Osteoblast (primary cell): ENCODE results near the gene ATRN. TPM values are rescaled to one million over a fixed set of nuclear protein-coding genes. Genes with fewer than 3 reads are reported as not detected.

ENCODE experiments used
- DNase-seq: peaks from one replicate; pipeline ENCODE4 v3.0.0; 2011; ENCODE audit warnings: low spot score, mixed read lengths; ENCODE audit not compliant: insufficient read length; ENCODE audit errors: missing footprints
- H2AFZ ChIP-seq: 2 replicates; pipeline ENCODE4 v1.6.0; 2011; ENCODE audit warnings: mild to moderate bottlenecking, low read length
- H3K27ac ChIP-seq: 2 replicates; pipeline ENCODE4 v1.5.1; 2011; ENCODE audit warnings: mild to moderate bottlenecking, low read depth, low read length, moderate library complexity
- H3K27me3 ChIP-seq: 2 replicates; pipeline ENCODE4 v1.6.0; 2012; ENCODE audit warnings: mild to moderate bottlenecking, control low read depth, inconsistent platforms, low read length, moderate library complexity; ENCODE audit not compliant: insufficient read depth
- H3K36me3 ChIP-seq: 2 replicates; pipeline ENCODE4 v1.5.1; 2011; ENCODE audit warnings: mild to moderate bottlenecking, low read length, control low read depth, moderate library complexity; ENCODE audit not compliant: insufficient read depth
- H3K4me1 ChIP-seq: 2 replicates; pipeline ENCODE4 v1.5.1; 2011; ENCODE audit warnings: mild to moderate bottlenecking, low read length, control low read depth, moderate library complexity; ENCODE audit not compliant: insufficient read depth
- H3K4me2 ChIP-seq: 2 replicates; pipeline ENCODE4 v1.6.0; 2011; ENCODE audit warnings: mild to moderate bottlenecking, low read length; ENCODE audit not compliant: insufficient read depth
- H3K4me3 ChIP-seq: fragments of 200-600 bp; sonication (generic); 3 replicates; pipeline ENCODE4 v1.5.1; 2012; ENCODE audit warnings: mild to moderate bottlenecking, low read length, inconsistent platforms; ENCODE audit not compliant: insufficient read depth
- H3K79me2 ChIP-seq: 2 replicates; pipeline ENCODE4 v1.6.0; 2012; ENCODE audit warnings: mild to moderate bottlenecking, low read length, control low read depth, inconsistent platforms; ENCODE audit not compliant: insufficient read depth
- H3K9me3 ChIP-seq: 2 replicates; pipeline ENCODE4 v1.5.1; 2011; ENCODE audit warnings: low read depth, low read length, control low read depth
- H4K20me1 ChIP-seq: 2 replicates; pipeline ENCODE4 v1.6.0; 2012; ENCODE audit warnings: mild to moderate bottlenecking, low read length, control low read depth; ENCODE audit not compliant: insufficient read depth
- total RNA-seq: library from RNA; depleted of rRNA; stranded (reverse); fragments of >200 nt; gene quantifications from 2 replicates; pipeline ENCODE4 v1.2.3, GENCODE V29; 2012
- TF ChIP-seq, protein P1 (sequence below): IDR thresholded peaks from 2 replicates; pipeline ENCODE4 v1.5.1; 2011; ENCODE audit warnings: mild to moderate bottlenecking, low read depth, low read length, moderate library complexity; ENCODE audit errors: extremely low read depth

The ATRN gene
- total RNA-seq, 1 donor: 48.1 TPM

DNA sequence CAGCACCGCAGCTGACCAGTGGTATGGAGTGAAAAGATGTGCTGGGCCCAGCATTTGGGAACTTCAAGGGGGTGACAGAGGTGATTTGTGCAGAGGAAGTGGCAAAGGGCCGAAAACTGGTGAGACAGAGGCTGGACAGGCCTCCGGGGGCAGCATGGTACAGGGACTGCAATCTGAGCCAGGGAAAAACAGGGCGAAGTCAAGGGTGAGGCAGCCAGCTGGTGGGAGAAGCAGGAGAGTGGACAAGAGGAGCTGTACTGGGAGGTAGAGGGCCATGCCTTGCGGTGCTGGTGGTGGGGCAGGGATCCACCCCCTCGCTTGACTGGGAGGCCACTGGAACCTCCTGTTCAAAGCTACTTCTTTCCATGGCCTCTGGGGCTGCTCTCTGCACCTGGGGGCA, 199.7 kb downstream of the ATRN start:
- no peak overlapping the region for H2AFZ ChIP-seq
- no peaks in the 10 kb centered on the region for H3K36me3 ChIP-seq
- no peak overlapping the region for H3K27ac ChIP-seq
- no peaks in the 10 kb centered on the region for H4K20me1 ChIP-seq
- H3K79me2 ChIP-seq: no peaks in the 10 kb centered on the region
- DNase-seq: peak; percentile 88
- no peak overlapping the region for H3K4me2 ChIP-seq
- peaks cover 20% of the 10 kb centered on the region for H3K27me3 ChIP-seq
- no peaks in the 10 kb centered on the region for H3K4me1 ChIP-seq
- H3K9me3 ChIP-seq: no peaks in the 10 kb centered on the region
- TF ChIP-seq, protein P1, sequence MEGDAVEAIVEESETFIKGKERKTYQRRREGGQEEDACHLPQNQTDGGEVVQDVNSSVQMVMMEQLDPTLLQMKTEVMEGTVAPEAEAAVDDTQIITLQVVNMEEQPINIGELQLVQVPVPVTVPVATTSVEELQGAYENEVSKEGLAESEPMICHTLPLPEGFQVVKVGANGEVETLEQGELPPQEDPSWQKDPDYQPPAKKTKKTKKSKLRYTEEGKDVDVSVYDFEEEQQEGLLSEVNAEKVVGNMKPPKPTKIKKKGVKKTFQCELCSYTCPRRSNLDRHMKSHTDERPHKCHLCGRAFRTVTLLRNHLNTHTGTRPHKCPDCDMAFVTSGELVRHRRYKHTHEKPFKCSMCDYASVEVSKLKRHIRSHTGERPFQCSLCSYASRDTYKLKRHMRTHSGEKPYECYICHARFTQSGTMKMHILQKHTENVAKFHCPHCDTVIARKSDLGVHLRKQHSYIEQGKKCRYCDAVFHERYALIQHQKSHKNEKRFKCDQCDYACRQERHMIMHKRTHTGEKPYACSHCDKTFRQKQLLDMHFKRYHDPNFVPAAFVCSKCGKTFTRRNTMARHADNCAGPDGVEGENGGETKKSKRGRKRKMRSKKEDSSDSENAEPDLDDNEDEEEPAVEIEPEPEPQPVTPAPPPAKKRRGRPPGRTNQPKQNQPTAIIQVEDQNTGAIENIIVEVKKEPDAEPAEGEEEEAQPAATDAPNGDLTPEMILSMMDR: peak; percentile 11
- no peak overlapping the region for H3K4me3 ChIP-seq

DNA sequence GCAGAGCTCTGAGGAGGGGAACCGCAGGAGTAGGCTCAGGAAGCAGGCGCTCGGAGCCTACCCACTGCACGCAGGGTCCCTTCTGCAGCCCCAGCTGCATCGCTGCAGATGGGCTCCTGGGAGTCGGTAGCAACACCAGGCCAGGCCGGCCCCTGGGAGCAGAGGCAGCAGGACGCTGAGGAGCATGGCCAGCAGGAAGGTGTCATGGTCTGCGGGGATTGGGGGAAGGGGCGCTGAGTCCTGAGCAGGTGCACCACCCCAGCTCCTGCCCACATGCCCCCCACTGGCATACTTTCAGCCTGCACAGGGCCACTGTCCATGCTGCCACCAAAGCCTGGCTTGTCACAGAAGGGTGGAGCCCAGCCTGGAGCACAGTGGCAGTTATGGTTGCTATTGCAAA, 200.1 kb downstream of the ATRN start:
- no peaks in the 10 kb centered on the region for H3K79me2 ChIP-seq
- peaks cover 21% of the 10 kb centered on the region for H3K27me3 ChIP-seq
- H2AFZ ChIP-seq: no peak overlapping the region
- no peaks in the 10 kb centered on the region for H3K36me3 ChIP-seq
- TF ChIP-seq, protein P1: no peak
- peak; percentile 67 for DNase-seq
- H3K4me3 ChIP-seq: no peak overlapping the region
- no peak overlapping the region for H3K27ac ChIP-seq
- H3K9me3 ChIP-seq: no peaks in the 10 kb centered on the region
- H3K4me2 ChIP-seq: no peak overlapping the region
- H4K20me1 ChIP-seq: no peaks in the 10 kb centered on the region
- no peaks in the 10 kb centered on the region for H3K4me1 ChIP-seq

DNA sequence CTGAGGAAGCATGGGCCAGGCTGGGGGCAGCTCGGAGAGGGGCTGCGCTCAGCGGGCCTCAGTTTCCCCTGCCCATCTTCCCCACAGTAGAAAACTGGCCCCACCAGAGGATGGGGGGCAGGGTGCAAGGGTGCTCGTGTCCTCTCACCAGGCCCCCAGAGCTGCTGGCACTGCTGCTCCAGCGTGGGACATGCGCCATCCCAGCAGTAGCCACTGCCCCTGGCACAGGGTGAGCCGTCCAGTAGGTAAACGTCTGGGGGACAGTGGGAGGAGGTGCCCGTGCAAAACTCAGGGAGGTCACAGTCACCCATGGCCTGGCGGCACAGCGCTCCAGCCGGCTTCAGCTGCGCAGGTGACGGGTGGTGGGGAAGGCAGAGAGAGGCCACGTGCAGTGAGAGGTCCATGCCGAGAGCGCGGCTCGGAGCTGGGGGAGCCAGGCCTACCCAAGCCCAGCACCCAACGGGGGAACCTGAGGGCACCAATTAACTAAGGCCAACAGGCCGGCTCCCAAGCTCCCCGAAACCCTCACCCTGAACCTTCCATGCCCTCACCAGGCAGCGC, 201.2 kb downstream of the ATRN start:
- peak; percentile 81 for DNase-seq
- Histone ChIP-seq H4K20me1 (no peaks in the 10 kb centered on the region), H3K79me2 (no peaks in the 10 kb centered on the region), H3K9me3 (no peaks in the 10 kb centered on the region), H2AFZ (no peak overlapping the region), H3K4me1 (no peaks in the 10 kb centered on the region), H3K4me2 (no peak overlapping the region), H3K4me3 (no peak overlapping the region), H3K27me3 (peaks cover 23% of the 10 kb centered on the region), H3K27ac (no peak overlapping the region), H3K36me3 (no peaks in the 10 kb centered on the region)
- TF ChIP-seq, protein P1: no peak

GRCh38 chr20:3672547-3673171, 201.8 kb downstream of the ATRN start:
- Histone ChIP-seq H4K20me1 (no peaks in the 10 kb centered on the region), H3K4me3 (no peak overlapping the region), H3K27ac (no peak overlapping the region), H3K4me1 (no peaks in the 10 kb centered on the region), H3K36me3 (no peaks in the 10 kb centered on the region), H3K79me2 (no peaks in the 10 kb centered on the region), H3K9me3 (no peaks in the 10 kb centered on the region), H2AFZ (no peak overlapping the region), H3K27me3 (peaks cover 23% of the 10 kb centered on the region), H3K4me2 (no peak overlapping the region)
- TF ChIP-seq, protein P1: no peak
- DNase-seq: peak; percentile 88
